ENCODE results near the gene PKD2L1. TPM values are rescaled to one million over a fixed set of nuclear protein-coding genes. Genes with fewer than 3 reads are reported as not detected.
A peak's percentile ranks its signal among the peaks of the same experiment; 100 is the strongest.

The PKD2L1 gene
- total RNA-seq, 1 experiment from 2014 or later: not detected

- H3K36me3 ChIP-seq (replicated peaks; ENCODE audit: control insufficient read depth, insufficient read depth, low read length): peaks cover 29% of the 10 kb centered on the region
- no peaks in the 10 kb centered on the region for H3K27me3 ChIP-seq (ENCODE audit: control insufficient read depth, insufficient read depth, low read length)
- DNase-seq: no peak
- H3K4me3 ChIP-seq (ENCODE audit: insufficient read depth, low read depth, low read length): no peak overlapping the region
Observed at GRCh38 chr10:100362570-100363496, 32.8 kb upstream of the PKD2L1 start.

DNA sequence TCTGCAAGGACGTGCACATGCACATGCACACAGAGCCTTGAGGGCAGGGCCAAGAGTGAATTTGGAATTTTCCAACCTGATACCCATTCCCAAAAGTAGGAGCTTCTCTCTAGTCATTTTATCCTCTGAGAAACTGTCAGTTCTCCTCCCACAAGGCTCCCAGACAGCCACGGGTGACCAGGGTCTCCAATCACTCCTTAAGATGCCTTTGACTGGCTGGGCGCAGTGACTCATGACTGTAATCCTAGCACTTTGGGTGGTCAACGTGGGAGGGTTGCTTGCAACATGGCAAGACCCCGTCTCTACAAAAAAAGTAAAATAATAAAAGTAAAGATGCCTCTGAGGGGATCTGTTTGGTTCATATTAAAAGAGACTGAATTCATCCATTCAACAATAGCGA is 30.2 kb upstream of the PKD2L1 start:
- peaks cover 52% of the 10 kb centered on the region for H3K36me3 ChIP-seq (replicated peaks; ENCODE audit: control insufficient read depth, insufficient read depth, low read length)
- H3K4me3 ChIP-seq (ENCODE audit: insufficient read depth, low read depth, low read length): no peak overlapping the region
- no peak for DNase-seq
- H3K27me3 ChIP-seq (ENCODE audit: control insufficient read depth, insufficient read depth, low read length): no peaks in the 10 kb centered on the region

- no peak overlapping the region for H3K4me3 ChIP-seq (ENCODE audit: insufficient read depth, low read depth, low read length)
- DNase-seq: no peak
- H3K27me3 ChIP-seq (ENCODE audit: control insufficient read depth, insufficient read depth, low read length): no peaks in the 10 kb centered on the region
- H3K36me3 ChIP-seq (replicated peaks; ENCODE audit: control insufficient read depth, insufficient read depth, low read length): peaks cover 58% of the 10 kb centered on the region
Observed at GRCh38 chr10:100359529-100360150, 29.6 kb upstream of the PKD2L1 start.

GRCh38 chr10:100359030-100359432 is 29.0 kb upstream of the PKD2L1 start:
- H3K27me3 ChIP-seq (ENCODE audit: control insufficient read depth, insufficient read depth, low read length): no peaks in the 10 kb centered on the region
- H3K36me3 ChIP-seq (replicated peaks; ENCODE audit: control insufficient read depth, insufficient read depth, low read length): peaks cover 64% of the 10 kb centered on the region
- H3K4me3 ChIP-seq (ENCODE audit: insufficient read depth, low read depth, low read length): no peak overlapping the region
- no peak for DNase-seq

DNA sequence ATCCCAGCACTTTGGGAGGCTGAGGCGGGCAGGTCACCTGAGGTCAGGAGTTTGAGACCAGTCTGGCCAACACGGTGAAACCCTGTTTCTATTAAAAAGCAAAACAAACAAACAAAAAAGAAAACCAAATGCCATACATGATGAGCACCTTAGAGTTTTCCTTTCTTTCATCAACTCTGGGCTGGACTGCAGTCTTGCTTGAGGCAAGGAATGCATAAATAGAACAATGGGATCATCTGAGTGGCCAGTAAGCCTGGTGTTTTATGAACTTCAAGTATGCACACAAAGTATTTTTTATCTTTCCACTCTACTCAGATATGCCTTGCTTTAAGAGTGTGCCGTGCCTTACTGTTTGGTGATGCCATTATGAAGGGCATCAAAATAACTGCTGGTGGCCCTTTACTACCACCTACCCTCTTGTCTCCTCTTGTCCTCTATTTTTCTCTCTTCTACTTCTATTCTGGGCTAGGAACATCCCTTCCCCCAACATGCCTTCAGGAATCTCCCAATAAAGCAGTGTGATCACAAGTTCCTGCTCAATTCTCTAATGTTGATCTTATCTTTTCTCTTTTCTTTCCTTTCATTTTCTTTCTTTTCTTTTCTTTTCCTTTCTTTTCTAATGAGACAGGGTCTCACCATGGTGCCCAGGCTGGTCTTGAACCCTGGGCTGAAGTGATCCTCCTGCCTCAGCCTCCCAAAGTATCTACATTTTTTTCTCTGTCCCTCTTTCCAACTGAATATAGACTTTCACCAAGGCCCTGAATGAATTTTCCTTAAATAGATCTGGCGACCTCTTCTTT is 27.2 kb upstream of the PKD2L1 start:
- Histone ChIP-seq H3K27me3 (ENCODE audit: control insufficient read depth, insufficient read depth, low read length) (no peaks in the 10 kb centered on the region), H3K4me3 (ENCODE audit: insufficient read depth, low read depth, low read length) (no peak overlapping the region), H3K36me3 (replicated peaks; ENCODE audit: control insufficient read depth, insufficient read depth, low read length) (peaks cover 72% of the 10 kb centered on the region)
- DNase-seq: no peak

DNA sequence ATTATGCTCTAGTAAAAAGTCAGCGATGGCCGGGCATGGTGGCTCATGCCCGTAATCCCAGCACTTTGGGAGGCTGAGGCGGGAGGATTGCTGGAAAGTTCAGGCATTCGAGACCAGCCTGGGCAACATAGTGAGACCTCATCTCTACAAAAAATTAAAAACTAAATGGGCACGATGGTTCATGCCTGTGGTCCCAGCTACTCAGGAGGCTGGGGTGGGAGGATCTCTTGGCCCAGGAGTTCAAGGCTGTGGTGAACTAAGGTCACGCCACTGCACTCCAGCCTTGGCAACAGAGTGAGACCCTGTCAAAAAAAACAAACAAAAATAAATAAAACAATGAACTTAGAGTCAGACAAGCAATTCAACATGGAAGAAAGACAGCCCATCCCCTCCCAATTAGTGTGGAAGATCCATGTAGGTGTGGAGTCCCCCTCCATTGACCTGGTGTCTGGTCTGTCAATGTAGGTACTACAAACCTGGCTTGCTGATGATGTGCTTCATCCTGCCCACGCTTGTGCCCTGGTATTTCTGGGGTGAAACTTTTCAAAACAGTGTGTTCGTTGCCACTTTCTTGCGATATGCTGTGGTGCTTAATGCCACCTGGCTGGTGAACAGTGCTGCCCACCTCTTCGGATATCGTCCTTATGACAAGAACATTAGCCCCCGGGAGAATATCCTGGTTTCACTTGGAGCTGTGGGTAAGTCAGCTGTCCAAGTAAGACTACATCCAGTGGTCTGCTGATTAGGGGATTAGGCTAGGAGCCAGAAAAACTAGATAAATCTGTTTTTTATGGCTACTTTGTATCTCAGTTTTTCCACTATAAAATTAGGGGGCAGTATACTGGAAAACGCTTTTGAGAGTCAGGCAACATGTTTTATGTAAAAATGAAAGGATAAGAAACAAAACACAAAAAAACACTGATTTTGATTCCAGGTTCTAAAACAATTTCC is 26.3 kb upstream of the PKD2L1 start:
- DNase-seq: no peak
- H3K27me3 ChIP-seq (ENCODE audit: control insufficient read depth, insufficient read depth, low read length): no peaks in the 10 kb centered on the region
- peaks cover 79% of the 10 kb centered on the region for H3K36me3 ChIP-seq (replicated peaks; ENCODE audit: control insufficient read depth, insufficient read depth, low read length)
- H3K4me3 ChIP-seq (ENCODE audit: insufficient read depth, low read depth, low read length): no peak overlapping the region

DNA sequence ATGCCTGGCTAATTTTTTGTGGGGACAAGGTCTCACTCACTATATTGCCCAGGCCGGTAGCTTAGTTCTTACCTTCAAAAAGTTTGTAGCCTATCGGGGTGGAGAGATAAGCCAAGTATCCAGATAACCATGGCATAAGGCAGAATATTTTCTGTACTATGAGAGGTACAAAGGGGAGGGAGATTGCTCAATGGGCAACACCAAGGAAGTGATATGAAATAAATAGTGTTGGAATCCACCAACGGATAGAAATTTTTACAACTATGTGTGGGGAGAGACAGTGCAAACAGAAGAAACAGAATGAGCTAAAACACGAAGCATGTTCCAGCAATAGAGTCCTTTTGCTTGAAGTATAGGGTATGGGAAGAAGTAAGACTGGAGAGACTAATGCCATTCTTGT is 25.1 kb upstream of the PKD2L1 start:
- Histone ChIP-seq H3K27me3 (ENCODE audit: control insufficient read depth, insufficient read depth, low read length) (no peaks in the 10 kb centered on the region), H3K4me3 (ENCODE audit: insufficient read depth, low read depth, low read length) (no peak overlapping the region), H3K36me3 (replicated peaks; ENCODE audit: control insufficient read depth, insufficient read depth, low read length) (peaks cover 77% of the 10 kb centered on the region)
- no peak for DNase-seq

- Histone ChIP-seq H3K36me3 (replicated peaks; ENCODE audit: control insufficient read depth, insufficient read depth, low read length) (peaks cover 79% of the 10 kb centered on the region), H3K27me3 (ENCODE audit: control insufficient read depth, insufficient read depth, low read length) (no peaks in the 10 kb centered on the region), H3K4me3 (ENCODE audit: insufficient read depth, low read depth, low read length) (no peak overlapping the region)
- DNase-seq: no peak
Observed at GRCh38 chr10:100353770-100354485, 23.9 kb upstream of the PKD2L1 start.

GRCh38 chr10:100350914-100351485 is 21.0 kb upstream of the PKD2L1 start:
- DNase-seq: no peak
- no peak overlapping the region for H3K4me3 ChIP-seq (ENCODE audit: insufficient read depth, low read depth, low read length)
- peaks cover 74% of the 10 kb centered on the region for H3K36me3 ChIP-seq (replicated peaks; ENCODE audit: control insufficient read depth, insufficient read depth, low read length)
- no peaks in the 10 kb centered on the region for H3K27me3 ChIP-seq (ENCODE audit: control insufficient read depth, insufficient read depth, low read length)

GRCh38 chr10:100349672-100350071 is 19.6 kb upstream of the PKD2L1 start:
- Histone ChIP-seq H3K36me3 (replicated peaks; ENCODE audit: control insufficient read depth, insufficient read depth, low read length) (peaks cover 61% of the 10 kb centered on the region), H3K4me3 (ENCODE audit: insufficient read depth, low read depth, low read length) (no peak overlapping the region; the same call in 1 of the 2 replicates), H3K27me3 (ENCODE audit: control insufficient read depth, insufficient read depth, low read length) (no peaks in the 10 kb centered on the region)
- DNase-seq: no peak

GRCh38 chr10:100349087-100349486 is 19.1 kb upstream of the PKD2L1 start:
- Histone ChIP-seq H3K36me3 (replicated peaks; ENCODE audit: control insufficient read depth, insufficient read depth, low read length) (peaks cover 55% of the 10 kb centered on the region), H3K27me3 (ENCODE audit: control insufficient read depth, insufficient read depth, low read length) (no peaks in the 10 kb centered on the region), H3K4me3 (ENCODE audit: insufficient read depth, low read depth, low read length) (peak overlapping the region; percentile 95; the same call in 1 of the 2 replicates)
- no peak for DNase-seq

DNA sequence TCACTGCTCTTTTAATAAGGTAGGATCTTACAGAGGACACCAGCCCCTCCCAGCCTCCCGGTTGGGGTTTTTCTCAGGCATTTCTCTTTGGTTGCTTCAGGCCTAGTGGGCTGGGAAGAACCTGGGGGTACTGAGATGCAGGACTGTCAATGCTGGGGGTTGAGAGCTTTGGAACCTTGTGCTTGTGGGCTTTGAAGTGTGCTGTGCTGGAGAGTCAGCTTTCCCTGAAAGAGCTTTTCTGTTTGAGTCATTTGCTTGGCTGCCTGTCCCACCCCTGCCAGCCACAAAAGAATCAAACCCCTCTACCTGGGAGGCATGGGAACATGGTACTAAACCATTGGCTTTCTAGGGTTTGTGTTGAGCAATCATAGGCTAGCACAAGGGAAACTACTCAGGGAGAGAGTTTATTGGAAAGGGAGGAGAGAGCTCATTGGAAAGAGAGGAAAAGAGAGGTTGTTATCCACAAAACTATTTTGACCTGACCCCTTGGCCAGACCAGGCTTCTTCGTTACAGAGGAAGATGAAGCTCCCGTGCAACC is 18.4 kb upstream of the PKD2L1 start:
- H3K27me3 ChIP-seq (ENCODE audit: control insufficient read depth, insufficient read depth, low read length): no peaks in the 10 kb centered on the region
- H3K36me3 ChIP-seq (replicated peaks; ENCODE audit: control insufficient read depth, insufficient read depth, low read length): peaks cover 49% of the 10 kb centered on the region
- peak overlapping the region; percentile 95 for H3K4me3 ChIP-seq (ENCODE audit: insufficient read depth, low read depth, low read length)
- no peak for DNase-seq
